Skeletal muscle tissue (tissue), 4 donors: ENCODE results near the gene DYNLRB2. TPM values are rescaled to one million over a fixed set of nuclear protein-coding genes. Genes with fewer than 3 reads are reported as not detected.

ENCODE experiments used
- H3K27ac ChIP-seq: one replicate; pipeline ENCODE4 v1.7.0; 2013; ENCODE audit warnings: mild to moderate bottlenecking, low read depth, low read length, inconsistent platforms
- H3K27me3 ChIP-seq, 3 donors: one replicate each; pipeline ENCODE4 v1.7.0; 2013; ENCODE audit warnings: low read length in 3 of 3; ENCODE audit not compliant: control insufficient read depth in 3 of 3, insufficient read depth in 3 of 3
- H3K36me3 ChIP-seq, 3 donors: one replicate each; pipeline ENCODE4 v1.7.0; 2013; ENCODE audit warnings: low read length in 3 of 3; ENCODE audit not compliant: control insufficient read depth in 3 of 3, insufficient read depth in 3 of 3
- H3K4me1 ChIP-seq, 3 donors: one replicate each; pipeline ENCODE4 v1.7.0; 2013; ENCODE audit warnings: low read length in 3 of 3, mild to moderate bottlenecking in 3 of 3; ENCODE audit not compliant: control insufficient read depth in 3 of 3, insufficient read depth in 3 of 3
- H3K4me3 ChIP-seq, 3 donors: one replicate each; pipeline ENCODE4 v1.7.0; 2013; ENCODE audit warnings: low read length in 3 of 3
- H3K9ac ChIP-seq, 3 donors: one replicate each; pipeline ENCODE4 v1.7.0; 2013; ENCODE audit warnings: low read length in 3 of 3, mild to moderate bottlenecking in 3 of 3, moderate library complexity in 2 of 3, low read depth in 1 of 3
- H3K9me3 ChIP-seq, 3 donors: one replicate each; pipeline ENCODE4 v1.7.0; 2013; ENCODE audit warnings: low read length in 3 of 3; ENCODE audit not compliant: control insufficient read depth in 3 of 3
- total RNA-seq: library from RNA; depleted of rRNA; stranded (reverse); fragments of >200 nt; gene quantifications from one replicate; pipeline ENCODE4 v1.2.3, GENCODE V29; 2014
- donor health status: Osteomylitis.

DYNLRB2 gene
- total RNA-seq, 1 donor from 2014 or later = 2.1 TPM

- no peaks in the 10 kb centered on the region for H3K9me3 ChIP-seq
- no peak overlapping the region for H3K4me3 ChIP-seq
- no peaks in the 10 kb centered on the region for H3K27me3 ChIP-seq
- H3K36me3 ChIP-seq = no peaks in the 10 kb centered on the region
- no peak overlapping the region for H3K9ac ChIP-seq
- H3K27ac ChIP-seq = no peak overlapping the region
- peaks cover 0 to 11% (median 6%) of the 10 kb centered on the region in 3 donors for H3K4me1 ChIP-seq
Measured at GRCh38 chr16:80544326-80544725, 3.5 kb downstream of the DYNLRB2 start.

- H3K9ac ChIP-seq = no peak overlapping the region
Measured at GRCh38 chr16:80546249-80546648, 5.5 kb downstream of the DYNLRB2 start.

GRCh38 chr16:80547145-80547544 is 6.4 kb downstream of the DYNLRB2 start:
- no peaks in the 10 kb centered on the region for H3K9me3 ChIP-seq
- H3K4me3 ChIP-seq = no peak overlapping the region
- no peaks in the 10 kb centered on the region for H3K27me3 ChIP-seq
- no peak overlapping the region for H3K9ac ChIP-seq
- H3K4me1 ChIP-seq = no peaks in the 10 kb centered on the region
- no peak overlapping the region for H3K27ac ChIP-seq
- H3K36me3 ChIP-seq = no peaks in the 10 kb centered on the region

More at GRCh38 chr16:80546249-80546648, 5.5 kb downstream of the DYNLRB2 start:
- no peak overlapping the region for H3K4me3 ChIP-seq
- no peaks in the 10 kb centered on the region for H3K9me3 ChIP-seq
- H3K27me3 ChIP-seq = no peaks in the 10 kb centered on the region
- H3K27ac ChIP-seq = no peak overlapping the region
- no peaks in the 10 kb centered on the region for H3K4me1 ChIP-seq
- no peaks in the 10 kb centered on the region for H3K36me3 ChIP-seq

- Histone ChIP-seq H3K9ac (no peak overlapping the region), H3K9me3 (no peaks in the 10 kb centered on the region), H3K27me3 (peaks cover 0 to 9% (median 6%) of the 10 kb centered on the region in 3 donors), H3K27ac (no peak overlapping the region), H3K4me3 (no peak overlapping the region), H3K4me1 (no peaks in the 10 kb centered on the region), H3K36me3 (no peaks in the 10 kb centered on the region)
Measured at GRCh38 chr16:80552277-80552676, 11.5 kb downstream of the DYNLRB2 start.

- Histone ChIP-seq H3K4me3 (no peak overlapping the region), H3K9ac (no peak overlapping the region), H3K9me3 (no peaks in the 10 kb centered on the region), H3K4me1 (no peaks in the 10 kb centered on the region), H3K27me3 (peaks cover 0 to 9% (median 6%) of the 10 kb centered on the region in 3 donors), H3K36me3 (no peaks in the 10 kb centered on the region), H3K27ac (no peak overlapping the region)
Measured at GRCh38 chr16:80554033-80554432, 13.2 kb downstream of the DYNLRB2 start.

GRCh38 chr16:80556481-80556880 is 15.7 kb downstream of the DYNLRB2 start:
- Histone ChIP-seq H3K27ac (no peak overlapping the region), H3K9me3 (no peaks in the 10 kb centered on the region), H3K27me3 (peaks cover 0 to 9% (median 6%) of the 10 kb centered on the region in 3 donors), H3K4me3 (no peak overlapping the region), H3K4me1 (no peaks in the 10 kb centered on the region), H3K36me3 (no peaks in the 10 kb centered on the region), H3K9ac (no peak overlapping the region)

- Histone ChIP-seq H3K27ac (no peak overlapping the region), H3K9me3 (no peaks in the 10 kb centered on the region), H3K27me3 (peaks cover 0 to 9% (median 6%) of the 10 kb centered on the region in 3 donors), H3K4me3 (no peak overlapping the region), H3K36me3 (no peaks in the 10 kb centered on the region), H3K9ac (no peak overlapping the region), H3K4me1 (no peaks in the 10 kb centered on the region)
Measured at GRCh38 chr16:80557037-80557436, 16.2 kb downstream of the DYNLRB2 start.

- Histone ChIP-seq H3K9me3 (no peaks in the 10 kb centered on the region), H3K36me3 (no peaks in the 10 kb centered on the region), H3K4me3 (no peak overlapping the region), H3K27me3 (peaks cover 0 to 10% (median 4%) of the 10 kb centered on the region in 3 donors), H3K9ac (no peak overlapping the region), H3K27ac (no peak overlapping the region), H3K4me1 (no peaks in the 10 kb centered on the region)
Measured at GRCh38 chr16:80559369-80559768, 18.6 kb downstream of the DYNLRB2 start.

GRCh38 chr16:80563066-80563465 is 22.3 kb downstream of the DYNLRB2 start:
- H3K36me3 ChIP-seq = no peaks in the 10 kb centered on the region
- no peak overlapping the region for H3K4me3 ChIP-seq
- no peaks in the 10 kb centered on the region for H3K9me3 ChIP-seq
- no peak overlapping the region for H3K9ac ChIP-seq
- H3K27ac ChIP-seq = no peak overlapping the region
- H3K27me3 ChIP-seq = peaks cover 0 to 15% (median 0%) of the 10 kb centered on the region in 3 donors
- H3K4me1 ChIP-seq = no peaks in the 10 kb centered on the region

GRCh38 chr16:80564394-80564793 is 23.6 kb downstream of the DYNLRB2 start:
- H3K36me3 ChIP-seq = no peaks in the 10 kb centered on the region
- H3K27ac ChIP-seq = no peak overlapping the region
- H3K4me3 ChIP-seq = no peak overlapping the region
- no peaks in the 10 kb centered on the region for H3K9me3 ChIP-seq
- H3K4me1 ChIP-seq = no peaks in the 10 kb centered on the region
- H3K27me3 ChIP-seq = peaks cover 0 to 15% (median 0%) of the 10 kb centered on the region in 3 donors
- no peak overlapping the region for H3K9ac ChIP-seq
